PFSK-1 (cell line): Measurements from ENCODE around the gene SOX13.

ENCODE experiments used
- POLR2AphosphoS5 ChIP-seq: IDR thresholded peaks from 2 replicates; pipeline ENCODE4 v1.6.1; 2012; ENCODE audit warnings: low read depth, mild to moderate bottlenecking, control low read depth, low read length, moderate library complexity
- REST ChIP-seq, 2 experiments: IDR thresholded peaks; 2 replicates each; pipeline versions ENCODE4 v1.6.1 to v1.8.0; 2011 to 2012; ENCODE audit warnings: low read depth in 2 of 2, low read length in 2 of 2, control low read depth in 1 of 2, inconsistent platforms in 1 of 2, mild to moderate bottlenecking in 1 of 2, moderate library complexity in 1 of 2; ENCODE audit not compliant: insufficient read depth in 1 of 2
- SIN3A ChIP-seq: IDR thresholded peaks from 2 replicates; pipeline ENCODE4 v1.6.1; 2012; ENCODE audit warnings: mild to moderate bottlenecking, low read length, moderate library complexity, borderline replicate concordance; ENCODE audit not compliant: insufficient read depth

DNA sequence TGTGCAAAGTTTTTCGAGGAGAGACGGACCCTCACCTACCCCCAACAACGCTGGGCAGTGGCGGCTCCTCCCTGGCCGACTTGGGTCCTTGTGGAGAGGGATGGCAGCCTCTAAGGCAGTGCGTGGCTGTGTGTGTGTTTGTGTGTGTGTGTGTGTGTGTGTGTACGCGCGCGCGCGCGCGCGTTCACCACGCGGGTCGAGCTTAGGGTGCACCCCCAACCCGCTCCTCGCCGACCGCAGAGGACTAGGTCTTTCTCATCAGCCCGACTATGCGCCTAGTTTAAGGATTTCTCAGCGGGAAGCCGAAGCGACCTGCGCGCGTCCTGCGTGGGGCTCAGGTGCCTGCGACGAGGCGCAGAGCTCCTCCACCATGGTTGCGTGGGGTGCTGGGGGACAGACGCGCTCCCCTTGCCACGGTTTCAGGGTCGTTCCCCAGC lies 940 bp downstream of the SOX13 start:
- TF ChIP-seq SIN3A (no peak), POLR2AphosphoS5 (no peak), REST (IDR thresholded peaks at IDR 0.05; ENCODE audit: insufficient read depth in 1 of 2, low read depth in 2 of 2, low read length in 2 of 2) (no peak)
